Measurements from ENCODE around the gene LEF1.

LEF1 gene

DNA sequence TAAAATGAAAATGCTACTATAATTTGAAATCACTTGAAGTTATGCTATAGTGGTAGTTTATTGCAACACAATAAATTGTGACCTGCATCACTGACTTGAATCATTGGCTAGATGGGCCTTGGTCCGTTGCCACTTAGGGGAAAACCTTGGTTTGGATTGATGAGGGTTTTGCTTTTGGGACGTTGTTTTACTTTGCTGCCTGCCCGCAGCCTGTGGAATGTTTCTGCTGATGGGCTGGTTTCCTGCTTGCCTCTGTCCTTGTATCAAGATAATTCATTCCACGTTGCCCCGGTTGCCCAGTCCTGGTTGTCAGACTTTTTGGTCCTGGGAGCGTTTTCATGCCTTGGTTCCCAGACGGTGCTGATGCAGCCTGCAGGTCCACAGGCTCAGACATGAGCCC lies 160.7 kb downstream of the LEF1 start:
- Histone ChIP-seq H3K27me3 (ENCODE audit: insufficient read depth, low read depth) (no peaks in the 10 kb centered on the region), H2AFZ (ENCODE audit: low read depth) (no peak overlapping the region), H3K4me3 (IDR thresholded peaks at IDR 0.05; ENCODE audit: insufficient read depth, low read depth, low read length) (no peak overlapping the region), H3K27ac (no peak overlapping the region), H3K4me2 (no peak overlapping the region), H3K36me3 (ENCODE audit: insufficient read depth) (no peaks in the 10 kb centered on the region; the same call in 1 of the 2 replicates), H3K4me1 (ENCODE audit: low read depth, poor library complexity, severe bottlenecking) (peaks cover 20% of the 10 kb centered on the region), H3K79me2 (ENCODE audit: insufficient read depth, low read depth) (no peaks in the 10 kb centered on the region; the same call in 1 of the 2 replicates), H3K9ac (no peak overlapping the region), H4K20me1 (ENCODE audit: insufficient read depth) (no peaks in the 10 kb centered on the region)
- no peak for TF ChIP-seq CTCF (conservative IDR thresholded peaks at IDR 0.05; ENCODE audit: low read depth, low read length)

DNA sequence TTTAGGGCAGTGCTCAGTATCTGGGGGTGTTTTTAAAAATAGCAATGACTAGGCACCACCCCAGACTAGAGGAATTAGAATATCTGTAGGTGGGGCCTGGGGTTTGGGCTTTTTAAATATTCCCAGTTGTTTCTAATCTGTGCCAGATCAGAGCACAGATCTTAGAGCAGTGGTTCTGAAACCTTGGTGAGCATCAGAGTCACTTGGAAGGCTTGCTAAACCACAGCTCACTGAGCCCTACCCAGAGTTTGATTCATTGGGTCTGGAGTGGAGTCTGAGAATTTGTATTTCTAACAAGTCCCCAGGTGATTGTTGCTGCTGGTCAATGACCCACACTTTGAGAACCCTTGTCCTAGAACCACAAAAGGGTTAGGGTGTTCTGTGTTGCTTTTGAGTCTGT lies 162.4 kb downstream of the LEF1 start:
- no peaks in the 10 kb centered on the region for H4K20me1 ChIP-seq (ENCODE audit: insufficient read depth)
- no peaks in the 10 kb centered on the region; the same call in 1 of the 2 replicates for H3K79me2 ChIP-seq (ENCODE audit: insufficient read depth, low read depth)
- no peak overlapping the region for H3K9ac ChIP-seq
- H3K27me3 ChIP-seq (ENCODE audit: insufficient read depth, low read depth), result no peaks in the 10 kb centered on the region
- no peak overlapping the region for H2AFZ ChIP-seq (ENCODE audit: low read depth)
- H3K27ac ChIP-seq, result no peak overlapping the region
- no peaks in the 10 kb centered on the region; the same call in 1 of the 2 replicates for H3K36me3 ChIP-seq (ENCODE audit: insufficient read depth)
- H3K4me3 ChIP-seq (IDR thresholded peaks at IDR 0.05; ENCODE audit: insufficient read depth, low read depth, low read length), result no peak overlapping the region
- no peak for TF ChIP-seq CTCF (conservative IDR thresholded peaks at IDR 0.05; ENCODE audit: low read depth, low read length)
- no peak overlapping the region for H3K4me2 ChIP-seq
- H3K4me1 ChIP-seq (ENCODE audit: low read depth, poor library complexity, severe bottlenecking), result peaks cover 20% of the 10 kb centered on the region

GRCh38 chr4:108005807-108006206 lies 162.9 kb downstream of the LEF1 start:
- Histone ChIP-seq H3K27me3 (ENCODE audit: insufficient read depth, low read depth) (no peaks in the 10 kb centered on the region), H3K4me2 (no peak overlapping the region), H3K9ac (no peak overlapping the region), H3K4me1 (ENCODE audit: low read depth, poor library complexity, severe bottlenecking) (peaks cover 22% of the 10 kb centered on the region), H3K36me3 (ENCODE audit: insufficient read depth) (no peaks in the 10 kb centered on the region), H3K79me2 (ENCODE audit: insufficient read depth, low read depth) (no peaks in the 10 kb centered on the region; the same call in 1 of the 2 replicates), H3K4me3 (IDR thresholded peaks at IDR 0.05; ENCODE audit: insufficient read depth, low read depth, low read length) (no peak overlapping the region), H3K27ac (no peak overlapping the region), H4K20me1 (ENCODE audit: insufficient read depth) (no peaks in the 10 kb centered on the region), H2AFZ (ENCODE audit: low read depth) (no peak overlapping the region)
- no peak for TF ChIP-seq CTCF (conservative IDR thresholded peaks at IDR 0.05; ENCODE audit: low read depth, low read length)

DNA sequence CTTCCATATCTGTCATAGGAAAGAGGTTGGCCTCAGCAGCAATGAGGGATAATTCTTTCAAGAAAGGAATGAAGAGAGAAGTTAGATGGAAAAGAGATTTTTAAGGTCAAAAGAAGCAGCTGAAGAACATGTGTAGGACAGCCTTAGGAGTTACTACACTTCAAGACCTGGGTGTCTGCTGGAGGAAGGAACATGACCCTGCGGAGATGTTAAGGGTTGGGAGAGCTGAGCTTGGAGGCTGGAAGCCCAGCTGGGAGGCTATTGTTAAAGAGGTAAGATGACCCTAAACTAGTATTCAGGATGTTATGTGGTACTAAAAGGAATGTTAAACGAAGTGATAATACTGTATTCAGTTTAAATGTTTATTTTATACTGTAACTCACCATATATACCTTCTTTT lies 164.1 kb downstream of the LEF1 start:
- TF ChIP-seq CTCF (conservative IDR thresholded peaks at IDR 0.05; ENCODE audit: low read depth, low read length), result no peak
- H3K27me3 ChIP-seq (ENCODE audit: insufficient read depth, low read depth), result no peaks in the 10 kb centered on the region
- no peak overlapping the region for H2AFZ ChIP-seq (ENCODE audit: low read depth)

More for the DNA sequence above, 164.1 kb downstream of the LEF1 start:
- Histone ChIP-seq H3K9ac (no peak overlapping the region), H3K79me2 (ENCODE audit: insufficient read depth, low read depth) (no peaks in the 10 kb centered on the region; the same call in 1 of the 2 replicates), H3K4me2 (no peak overlapping the region), H4K20me1 (ENCODE audit: insufficient read depth) (no peaks in the 10 kb centered on the region), H3K27ac (no peak overlapping the region), H3K36me3 (ENCODE audit: insufficient read depth) (no peaks in the 10 kb centered on the region; the same call in 1 of the 2 replicates), H3K4me3 (IDR thresholded peaks at IDR 0.05; ENCODE audit: insufficient read depth, low read depth, low read length) (no peak overlapping the region), H3K4me1 (ENCODE audit: low read depth, poor library complexity, severe bottlenecking) (peaks cover 32% of the 10 kb centered on the region)

All from KMS-11 (cell line).